Measurements from ENCODE around the gene TDRKH. TPM values are rescaled to one million over a fixed set of nuclear protein-coding genes. Genes with fewer than 3 reads are reported as not detected.
A peak's percentile ranks its signal among the peaks of the same experiment; 100 is the strongest.

Gene TDRKH
- total RNA-seq, 4 donors from 2014 or later: 1.2 to 4.1 (median 3.1) TPM

DNA sequence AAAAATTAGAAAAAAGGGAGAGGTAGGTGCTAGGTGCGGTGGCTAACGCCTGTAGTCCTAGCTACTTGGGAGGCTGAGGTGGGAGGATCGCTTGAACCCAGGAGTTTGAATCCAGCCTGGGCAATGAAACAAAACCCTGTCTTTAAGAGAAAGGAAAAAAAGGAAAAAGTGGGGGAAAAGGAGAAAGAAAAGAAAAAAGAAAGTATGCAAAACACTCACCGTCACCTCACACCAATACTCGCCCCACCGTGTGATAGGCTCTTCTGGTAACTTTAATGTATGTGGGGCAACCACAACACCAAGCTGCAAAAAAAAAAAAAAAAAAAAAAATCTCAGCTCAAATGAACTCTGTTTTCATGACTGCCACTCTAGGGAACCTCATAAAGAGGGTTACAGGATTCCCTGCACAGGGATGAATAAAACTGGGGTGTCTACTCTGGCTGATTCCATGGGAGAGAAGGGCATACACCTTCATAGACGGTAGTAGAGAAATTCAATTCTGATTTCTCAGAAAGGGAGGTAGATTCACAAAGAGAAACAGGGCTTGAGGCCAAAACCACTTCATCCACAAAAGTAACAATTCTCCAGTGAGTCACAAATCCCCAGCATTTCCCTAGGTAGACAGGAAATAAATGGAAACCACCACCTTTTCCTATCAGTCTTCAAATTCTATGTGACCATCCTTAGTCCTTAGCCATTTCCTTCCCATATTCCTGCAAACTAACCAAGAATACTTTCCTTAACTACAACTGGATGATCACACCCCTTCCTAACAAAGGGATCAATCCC lies 29.5 kb downstream of the TDRKH start:
- WGBS: 89% methylated on average over 7 of the region's 7 CpGs
- DNase-seq (ENCODE audit: low spot score in 2 of 2): no peak
- H3K27ac ChIP-seq: no peak overlapping the region
- peaks cover 36% of the 10 kb centered on the region for H3K36me3 ChIP-seq
- no peaks in the 10 kb centered on the region for H3K9me3 ChIP-seq
- no peak for TF ChIP-seq POLR2A (IDR thresholded peaks at IDR 0.05)
- TF ChIP-seq EP300 (IDR thresholded peaks at IDR 0.05): no peak
- TF ChIP-seq POLR2AphosphoS5 (IDR thresholded peaks at IDR 0.05): no peak
- no peak for TF ChIP-seq CTCF (IDR thresholded peaks at IDR 0.05)
- H3K4me1 ChIP-seq: peaks cover 15% of the 10 kb centered on the region
- H3K4me3 ChIP-seq: no peak overlapping the region
- no peaks in the 10 kb centered on the region for H3K27me3 ChIP-seq

GRCh38 chr1:151759241-151759640 lies 31.1 kb downstream of the TDRKH start:
- Histone ChIP-seq H3K4me1 (peaks cover 13% of the 10 kb centered on the region), H3K27me3 (no peaks in the 10 kb centered on the region), H3K9me3 (no peaks in the 10 kb centered on the region), H3K4me3 (no peak overlapping the region), H3K27ac (no peak overlapping the region), H3K36me3 (peaks cover 36% of the 10 kb centered on the region)
- TF ChIP-seq POLR2AphosphoS5 (IDR thresholded peaks at IDR 0.05) (no peak), CTCF (IDR thresholded peaks at IDR 0.05) (no peak), EP300 (IDR thresholded peaks at IDR 0.05) (no peak), POLR2A (IDR thresholded peaks at IDR 0.05) (no peak)
- DNase-seq (ENCODE audit: low spot score in 2 of 2): no peak

DNA sequence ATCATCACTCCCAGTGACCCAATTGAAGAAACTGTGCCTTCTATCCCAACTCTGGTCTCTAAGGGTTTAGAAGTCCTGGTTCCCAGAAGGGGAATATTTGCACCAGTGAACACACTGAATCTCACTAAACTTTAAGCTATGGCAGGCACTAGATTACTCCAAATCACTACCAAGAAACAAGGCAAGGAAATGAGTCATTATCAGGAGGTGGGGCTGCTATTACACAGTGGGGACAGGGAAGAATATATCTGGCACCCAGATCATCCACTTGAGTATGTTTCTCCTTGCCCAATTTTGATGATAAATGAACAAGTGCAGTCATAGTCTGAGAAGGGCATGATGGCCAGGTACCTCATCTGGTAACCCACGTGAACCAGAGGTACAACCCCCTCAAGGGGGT lies 34.0 kb downstream of the TDRKH start:
- WGBS: 90% methylated on average over 1 of the region's 1 CpG
- peaks cover 30% of the 10 kb centered on the region for H3K36me3 ChIP-seq
- no peak for DNase-seq (ENCODE audit: low spot score in 2 of 2)

GRCh38 chr1:151741516-151741915 lies 48.8 kb downstream of the TDRKH start:
- no peaks in the 10 kb centered on the region for H3K9me3 ChIP-seq
- no peaks in the 10 kb centered on the region for H3K27me3 ChIP-seq
- no peaks in the 10 kb centered on the region for H3K36me3 ChIP-seq
- DNase-seq (ENCODE audit: low spot score in 2 of 2): peak in 1 of 2 donors; percentile 38
- no peak overlapping the region for H3K4me3 ChIP-seq
- H3K27ac ChIP-seq: no peak overlapping the region
- peaks cover 15% of the 10 kb centered on the region for H3K4me1 ChIP-seq
- 83% methylated on average over 4 of the region's 4 CpGs for WGBS
- TF ChIP-seq CTCF (IDR thresholded peaks at IDR 0.05) (no peak), EP300 (IDR thresholded peaks at IDR 0.05) (no peak), POLR2AphosphoS5 (IDR thresholded peaks at IDR 0.05) (no peak), POLR2A (IDR thresholded peaks at IDR 0.05) (no peak)

More for the DNA sequence above, 34.0 kb downstream of the TDRKH start:
- Histone ChIP-seq H3K4me3 (no peak overlapping the region), H3K27ac (no peak overlapping the region), H3K4me1 (no peaks in the 10 kb centered on the region), H3K9me3 (no peaks in the 10 kb centered on the region), H3K27me3 (no peaks in the 10 kb centered on the region)
- TF ChIP-seq CTCF (IDR thresholded peaks at IDR 0.05): no peak
- no peak for TF ChIP-seq POLR2AphosphoS5 (IDR thresholded peaks at IDR 0.05)
- TF ChIP-seq EP300 (IDR thresholded peaks at IDR 0.05): no peak
- no peak for TF ChIP-seq POLR2A (IDR thresholded peaks at IDR 0.05)

DNA sequence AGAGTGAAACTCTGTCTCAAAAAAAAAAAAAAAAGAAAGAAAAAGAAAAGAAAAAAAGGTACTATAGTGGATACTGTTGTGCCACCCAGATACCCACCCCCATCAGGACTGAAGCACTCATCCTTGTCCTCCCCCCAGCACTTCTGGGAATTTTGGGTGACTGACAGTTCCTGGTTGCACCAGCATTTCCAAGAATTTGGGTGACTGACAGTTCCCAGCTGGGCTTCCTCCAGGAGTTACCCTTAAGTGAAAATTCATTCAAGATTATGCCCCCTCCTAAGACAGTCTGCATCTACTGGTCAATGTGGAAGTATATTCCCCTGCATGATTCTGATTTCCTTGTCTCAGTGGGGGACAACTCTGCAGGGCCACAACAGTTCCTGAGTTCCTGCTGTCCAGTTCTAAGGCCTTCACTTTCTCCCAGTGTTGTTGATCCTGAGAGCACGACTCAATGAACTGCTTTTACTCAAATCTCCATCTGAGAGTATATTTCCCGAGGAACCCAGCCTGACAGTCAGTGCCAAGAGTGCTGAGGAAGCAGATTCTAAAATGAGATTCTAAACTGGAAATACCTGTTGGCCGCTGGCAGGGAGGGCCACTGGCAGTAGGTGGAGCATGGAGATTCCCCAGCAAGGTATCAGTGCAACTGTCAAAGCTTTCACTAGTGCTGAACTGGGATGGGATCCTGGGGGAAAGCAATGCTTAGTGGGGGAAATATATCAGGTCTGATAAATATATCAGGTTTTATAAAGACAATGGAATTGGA lies 50.5 kb downstream of the TDRKH start:
- peak in 1 of 2 donors; percentile 73 for DNase-seq (ENCODE audit: low spot score in 2 of 2)
- H3K27ac ChIP-seq: peak overlapping the region; percentile 50
- WGBS: 35% methylated on average over 3 of the region's 3 CpGs
- H3K9me3 ChIP-seq: no peaks in the 10 kb centered on the region
- H3K4me1 ChIP-seq: peaks cover 19% of the 10 kb centered on the region
- TF ChIP-seq POLR2A (IDR thresholded peaks at IDR 0.05): no peak
- peak in 1 of 3 donors; percentile 39 for TF ChIP-seq POLR2AphosphoS5 (IDR thresholded peaks at IDR 0.05)
- H3K4me3 ChIP-seq: no peak overlapping the region
- H3K36me3 ChIP-seq: no peaks in the 10 kb centered on the region
- no peaks in the 10 kb centered on the region for H3K27me3 ChIP-seq
